Measurements from ENCODE around the gene ARR3. TPM values are rescaled to one million over a fixed set of nuclear protein-coding genes. Genes with fewer than 3 reads are reported as not detected.

The ARR3 gene
- total and polyA plus RNA-seq, 2 donors (not counting 3 experiments of a cell fraction or from before 2014, with no cell fraction given): not detected

GRCh38 chrX:70255452-70255851 is 12.7 kb upstream of the ARR3 start:
- H3K4me2 ChIP-seq (ENCODE audit: insufficient read depth, low read length): no peak overlapping the region
- H3K9me3 ChIP-seq (replicated peaks; ENCODE audit: control insufficient read depth, insufficient read depth, low read length): no peaks in the 10 kb centered on the region
- H3K79me2 ChIP-seq (ENCODE audit: control insufficient read depth, insufficient read depth, low read length): no peaks in the 10 kb centered on the region
- H4K20me1 ChIP-seq (replicated peaks; ENCODE audit: control insufficient read depth, extremely low read depth, insufficient read depth, low read length): no peaks in the 10 kb centered on the region
- BruUV-seq (replicated peaks): no TSS peak
- ChIA-PET POLR2A (no interaction called here), CTCF (no interaction called here)
- H3K9ac ChIP-seq (replicated peaks; ENCODE audit: extremely low read depth, insufficient read depth, low read length): no peak overlapping the region
- H2AFZ ChIP-seq (ENCODE audit: low read depth, low read length): no peak overlapping the region
- TF ChIP-seq POLR2A (IDR thresholded peaks at IDR 0.05; ENCODE audit: low read depth, low read length) (no peak), EZH2 (IDR thresholded peaks at IDR 0.05; ENCODE audit: borderline replicate concordance, low read depth, low read length, severe bottlenecking) (no peak), JUN (IDR thresholded peaks at IDR 0.05; ENCODE audit: borderline replicate concordance, insufficient read depth, insufficient read length, low read depth) (no peak), GATA2 (IDR thresholded peaks at IDR 0.05; ENCODE audit: insufficient read depth, insufficient read length, low read depth, low read length) (no peak), MYC (IDR thresholded peaks at IDR 0.05; ENCODE audit: low read depth, low read length) (no peak), FOS (IDR thresholded peaks at IDR 0.05; ENCODE audit: borderline replicate concordance, insufficient read depth, low read length) (no peak), POLR2AphosphoS5 (IDR thresholded peaks at IDR 0.05; ENCODE audit: insufficient read depth, low read depth, low read length) (no peak)
- DNase-seq (ENCODE audit: low read depth, low spot score) (no peak), FAIRE-seq (no peak)
- dilution Hi-C loops (cut with MboI; ENCODE audit: extremely low pct_ligation_motif_present, low sequenced_read_pairs) (no loop called here), intact Hi-C loops (cut with micrococcal nuclease) (no loop called here)
- no peaks in the 10 kb centered on the region for H3K4me1 ChIP-seq (ENCODE audit: control insufficient read depth, extremely low read depth, insufficient read depth, low read length)
- no peaks in the 10 kb centered on the region for H3K36me3 ChIP-seq (ENCODE audit: control insufficient read depth in 2 of 2, extremely low read depth in 1 of 2, insufficient read depth in 2 of 2, low read length in 2 of 2)
- H3K27me3 ChIP-seq (ENCODE audit: control insufficient read depth in 2 of 2, insufficient read depth in 2 of 2, low read length in 2 of 2): no peaks in the 10 kb centered on the region
- no peak overlapping the region for H3K4me3 ChIP-seq (replicated peaks in 1 of 3; ENCODE audit: insufficient read depth in 1 of 3, low read depth in 1 of 3, low read length in 3 of 3)
- no peaks in the 10 kb centered on the region for H3K9me1 ChIP-seq (replicated peaks; ENCODE audit: control insufficient read depth, extremely low read depth, insufficient read depth, low read length)
- H3K27ac ChIP-seq (ENCODE audit: insufficient read depth, low read depth, low read length): no peak overlapping the region

- no peaks in the 10 kb centered on the region for H3K4me1 ChIP-seq (ENCODE audit: control insufficient read depth, extremely low read depth, insufficient read depth, low read length)
- H3K79me2 ChIP-seq (ENCODE audit: control insufficient read depth, insufficient read depth, low read length): no peaks in the 10 kb centered on the region
- intact Hi-C loops (cut with micrococcal nuclease) (no loop called here), dilution Hi-C loops (cut with MboI; ENCODE audit: extremely low pct_ligation_motif_present, low sequenced_read_pairs) (no loop called here)
- ChIA-PET CTCF (no interaction called here), POLR2A (no interaction called here)
- H3K9ac ChIP-seq (replicated peaks; ENCODE audit: extremely low read depth, insufficient read depth, low read length): no peak overlapping the region
- FAIRE-seq (no peak), DNase-seq (ENCODE audit: low read depth, low spot score) (no peak)
- no peak overlapping the region for H2AFZ ChIP-seq (ENCODE audit: low read depth, low read length)
- no peaks in the 10 kb centered on the region for H3K27me3 ChIP-seq (ENCODE audit: control insufficient read depth in 2 of 2, insufficient read depth in 2 of 2, low read length in 2 of 2)
- no peaks in the 10 kb centered on the region for H4K20me1 ChIP-seq (replicated peaks; ENCODE audit: control insufficient read depth, extremely low read depth, insufficient read depth, low read length)
- TF ChIP-seq POLR2AphosphoS5 (IDR thresholded peaks at IDR 0.05; ENCODE audit: insufficient read depth, low read depth, low read length) (no peak), MAX (IDR thresholded peaks at IDR 0.05; ENCODE audit: insufficient read depth, insufficient read length) (no peak), JUN (IDR thresholded peaks at IDR 0.05; ENCODE audit: borderline replicate concordance, insufficient read depth, insufficient read length, low read depth) (no peak), GATA2 (IDR thresholded peaks at IDR 0.05; ENCODE audit: insufficient read depth, insufficient read length, low read depth, low read length) (no peak), FOS (IDR thresholded peaks at IDR 0.05; ENCODE audit: borderline replicate concordance, insufficient read depth, low read length) (no peak), CTCF (IDR thresholded peaks at IDR 0.05; ENCODE audit: extremely low read depth in 1 of 2, insufficient read depth in 1 of 2, low read depth in 1 of 2, low read length in 2 of 2) (no peak), EZH2 (IDR thresholded peaks at IDR 0.05; ENCODE audit: borderline replicate concordance, low read depth, low read length, severe bottlenecking) (no peak), POLR2A (IDR thresholded peaks at IDR 0.05; ENCODE audit: low read depth, low read length) (no peak), MYC (IDR thresholded peaks at IDR 0.05; ENCODE audit: low read depth, low read length) (no peak)
- no peak overlapping the region for H3K4me2 ChIP-seq (ENCODE audit: insufficient read depth, low read length)
- H3K9me1 ChIP-seq (replicated peaks; ENCODE audit: control insufficient read depth, extremely low read depth, insufficient read depth, low read length): no peaks in the 10 kb centered on the region
- no peak overlapping the region for H3K4me3 ChIP-seq (replicated peaks in 1 of 3; ENCODE audit: insufficient read depth in 1 of 3, low read depth in 1 of 3, low read length in 3 of 3)
- no TSS peak for BruUV-seq (replicated peaks)
- no peak overlapping the region for H3K27ac ChIP-seq (ENCODE audit: insufficient read depth, low read depth, low read length)
- H3K36me3 ChIP-seq (ENCODE audit: control insufficient read depth in 2 of 2, extremely low read depth in 1 of 2, insufficient read depth in 2 of 2, low read length in 2 of 2): no peaks in the 10 kb centered on the region
- no peaks in the 10 kb centered on the region for H3K9me3 ChIP-seq (replicated peaks; ENCODE audit: control insufficient read depth, insufficient read depth, low read length)
Measured at GRCh38 chrX:70257423-70258288, 10.5 kb upstream of the ARR3 start.
